Measurements from ENCODE around the gene ARGLU1.

Gene ARGLU1

GRCh38 chr13:106524108-106524507, 43.8 kb downstream of the ARGLU1 start:
- DNase-seq (ENCODE audit: low spot score), result no peak

DNA sequence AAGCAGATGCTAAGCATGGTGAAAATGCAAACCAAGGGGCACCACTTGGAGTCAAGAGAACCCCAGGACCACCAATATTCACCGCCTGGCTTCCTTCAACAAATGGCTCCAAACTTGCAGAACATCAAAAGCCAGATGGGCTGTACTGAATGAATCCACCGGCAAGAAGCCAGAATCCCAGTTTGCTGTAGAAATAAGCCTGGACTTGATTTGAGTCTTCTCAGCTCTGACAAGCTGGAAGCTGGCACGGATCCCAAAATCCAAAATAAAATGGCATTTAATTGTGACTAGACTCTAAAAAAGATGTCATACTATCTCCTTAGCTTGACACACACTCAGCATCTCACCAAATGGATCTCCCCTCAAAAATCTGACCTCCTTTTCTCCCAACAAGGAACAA, 44.4 kb downstream of the ARGLU1 start:
- DNase-seq (ENCODE audit: low spot score), result no peak

DNA sequence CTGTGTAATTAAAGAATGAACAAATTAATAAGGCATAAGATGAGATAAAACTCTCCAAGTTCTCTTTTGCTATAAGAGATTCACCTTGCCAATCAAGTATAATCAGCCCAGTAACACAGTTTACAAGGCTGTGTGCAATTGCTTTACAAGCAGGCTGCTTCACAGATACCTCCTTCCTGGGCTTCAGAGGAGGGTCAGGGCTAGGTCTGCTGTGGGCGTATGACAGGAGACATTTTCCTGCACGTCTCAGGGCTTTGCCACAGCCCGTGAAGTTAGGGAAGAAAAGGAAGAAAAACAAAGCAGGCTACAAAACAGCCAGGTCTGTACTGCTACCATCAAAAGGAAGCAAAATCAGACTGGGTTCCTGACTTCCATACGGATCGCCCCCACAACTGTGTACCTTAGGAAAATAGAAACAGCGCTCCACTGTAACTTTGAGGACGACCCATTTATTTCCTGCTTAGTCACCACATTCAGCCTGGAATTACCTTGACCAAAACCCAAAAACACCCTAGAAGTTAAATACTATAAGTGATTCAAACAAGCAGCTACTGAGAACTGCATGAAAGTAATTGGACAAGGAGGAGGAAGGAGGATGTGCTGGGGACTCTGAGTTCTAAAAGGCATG, 44.9 kb downstream of the ARGLU1 start:
- DNase-seq (ENCODE audit: low spot score), result no peak

DNA sequence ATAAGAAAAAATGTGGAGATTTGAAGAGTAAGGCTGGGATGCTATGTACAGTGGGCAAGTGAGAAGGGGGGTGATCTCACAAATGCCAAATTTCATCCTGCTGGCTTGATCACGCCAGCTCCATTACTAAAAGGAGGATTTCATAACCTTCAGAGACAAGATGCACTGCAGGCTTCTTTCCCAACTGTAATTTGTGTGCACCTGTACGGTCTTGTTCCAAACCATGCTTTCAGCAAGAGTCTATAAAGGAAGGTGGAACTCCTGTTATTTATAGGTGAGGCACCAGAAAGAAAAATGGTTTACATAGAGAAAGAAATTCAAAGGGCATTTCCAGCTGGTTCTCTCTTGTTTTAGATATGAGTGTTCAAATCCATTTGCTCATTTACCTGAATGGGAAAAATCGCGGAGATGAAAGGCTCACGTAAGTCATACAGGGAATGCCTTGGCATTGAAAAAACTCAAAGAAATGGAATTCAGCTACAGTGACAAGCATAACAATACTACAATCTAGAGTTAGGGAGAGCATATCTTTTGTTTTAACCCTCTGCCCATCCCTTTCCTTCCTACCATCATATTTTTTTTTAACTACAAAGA, 45.7 kb downstream of the ARGLU1 start:
- no peak for DNase-seq (ENCODE audit: low spot score)

- DNase-seq (ENCODE audit: low spot score), result no peak
Observed at GRCh38 chr13:106521095-106521799, 46.7 kb downstream of the ARGLU1 start.

- DNase-seq (ENCODE audit: low spot score), result no peak
Observed at GRCh38 chr13:106520251-106521054, 47.5 kb downstream of the ARGLU1 start.

- DNase-seq (ENCODE audit: low spot score), result no peak
Observed at GRCh38 chr13:106518512-106518911, 49.4 kb downstream of the ARGLU1 start.

DNA sequence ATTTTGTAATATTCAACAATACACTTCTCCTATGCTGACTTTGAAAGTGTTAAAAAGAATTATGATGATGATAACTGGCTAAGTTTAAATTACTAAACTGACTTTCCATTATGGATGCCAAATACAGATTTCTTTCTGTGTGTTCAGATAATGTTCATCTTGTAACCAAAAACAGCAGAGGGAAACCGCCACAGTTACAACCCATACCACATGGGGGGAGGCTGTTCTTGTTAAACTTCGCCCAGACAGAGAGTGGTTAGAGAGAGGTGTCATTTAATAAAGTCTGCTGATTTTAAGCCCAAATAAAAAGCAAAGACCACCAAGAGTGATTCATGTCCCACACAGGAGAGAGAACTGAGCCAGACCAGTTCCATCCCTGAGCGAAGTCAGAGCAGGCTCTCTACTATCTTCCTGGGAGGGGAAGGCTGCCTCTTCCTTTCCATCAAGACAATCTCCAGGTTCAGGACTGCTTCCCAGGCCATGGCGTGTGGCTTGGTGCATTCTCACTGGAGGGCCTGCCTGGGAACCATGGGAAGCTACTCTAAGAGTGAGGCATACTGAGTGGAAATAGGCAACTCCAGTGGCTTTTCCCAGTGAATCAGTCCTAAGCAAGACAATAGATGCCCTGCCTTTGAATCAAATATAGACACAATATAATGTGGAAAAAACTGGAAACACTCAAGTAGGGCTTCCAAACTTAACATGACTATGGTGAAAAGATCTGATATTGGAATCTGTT, 50.7 kb downstream of the ARGLU1 start:
- DNase-seq (ENCODE audit: low spot score), result no peak

- DNase-seq (ENCODE audit: low spot score), result no peak
Observed at GRCh38 chr13:106515635-106516254, 52.2 kb downstream of the ARGLU1 start.

DNA sequence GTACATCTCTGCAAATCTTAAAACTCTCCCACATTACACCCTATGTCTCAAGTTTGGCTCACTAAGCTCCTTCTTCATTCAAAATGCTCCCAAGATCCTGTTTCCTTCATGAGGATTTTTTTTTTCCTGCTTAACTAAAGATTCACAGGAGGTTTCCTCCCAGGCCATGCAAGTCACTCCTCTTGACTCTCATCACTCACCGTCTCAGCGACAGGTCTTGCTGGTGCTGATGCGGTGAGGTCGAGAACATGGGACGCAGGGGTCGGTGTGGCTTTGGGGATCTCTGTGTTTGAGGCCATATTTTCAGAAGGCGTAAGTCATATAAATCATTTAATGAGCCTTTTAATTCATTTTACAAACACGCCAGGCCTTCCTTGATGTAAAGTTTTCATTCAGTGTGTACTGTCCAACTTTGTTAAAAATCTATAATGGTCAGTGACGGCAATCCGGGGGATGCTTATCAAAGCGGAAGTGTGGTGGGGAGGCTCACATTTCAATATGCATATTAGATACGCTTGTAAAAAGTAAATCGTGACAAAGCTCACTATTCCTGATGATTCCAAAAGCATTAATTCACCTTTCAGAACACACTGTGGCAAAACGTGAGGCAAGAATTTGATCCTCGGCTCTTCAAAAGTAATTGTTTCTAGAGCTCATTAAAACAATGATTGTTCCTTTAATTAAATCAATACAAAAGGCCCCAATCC, 52.9 kb downstream of the ARGLU1 start:
- DNase-seq (ENCODE audit: low spot score), result no peak

GRCh38 chr13:106513025-106513983, 54.6 kb downstream of the ARGLU1 start:
- DNase-seq (ENCODE audit: low spot score), result no peak

- DNase-seq (ENCODE audit: low spot score), result no peak
Observed at GRCh38 chr13:106507560-106508274, 60.2 kb downstream of the ARGLU1 start.

DNA sequence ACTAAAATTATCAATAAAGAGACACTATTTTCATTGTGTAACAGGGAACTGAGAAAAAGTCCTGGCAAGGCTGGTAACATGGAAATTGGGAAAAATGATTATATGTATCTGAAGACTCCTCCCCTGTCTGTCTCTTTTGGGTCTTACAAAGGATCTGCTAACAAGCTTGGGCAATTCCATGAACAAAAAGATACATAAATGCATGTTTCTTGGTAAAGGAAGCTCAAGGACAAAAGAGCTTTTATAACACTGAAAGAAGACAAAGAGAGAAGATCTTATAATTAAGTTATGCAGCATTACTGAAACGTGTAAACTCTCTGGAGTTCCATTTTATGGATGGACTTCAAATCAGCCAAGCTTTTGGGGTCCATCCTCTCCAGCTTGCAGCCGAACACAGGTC, 61.7 kb downstream of the ARGLU1 start:
- no peak for DNase-seq (ENCODE audit: low spot score)

GRCh38 chr13:106505732-106506131, 62.2 kb downstream of the ARGLU1 start:
- no peak for DNase-seq (ENCODE audit: low spot score)

GRCh38 chr13:106505295-106505694, 62.6 kb downstream of the ARGLU1 start:
- DNase-seq (ENCODE audit: low spot score), result no peak

- DNase-seq (ENCODE audit: low spot score), result no peak
Observed at GRCh38 chr13:106503730-106504453, 64.0 kb downstream of the ARGLU1 start.

- no peak for DNase-seq (ENCODE audit: low spot score)
Observed at GRCh38 chr13:106503272-106503671, 64.7 kb downstream of the ARGLU1 start.

DNA sequence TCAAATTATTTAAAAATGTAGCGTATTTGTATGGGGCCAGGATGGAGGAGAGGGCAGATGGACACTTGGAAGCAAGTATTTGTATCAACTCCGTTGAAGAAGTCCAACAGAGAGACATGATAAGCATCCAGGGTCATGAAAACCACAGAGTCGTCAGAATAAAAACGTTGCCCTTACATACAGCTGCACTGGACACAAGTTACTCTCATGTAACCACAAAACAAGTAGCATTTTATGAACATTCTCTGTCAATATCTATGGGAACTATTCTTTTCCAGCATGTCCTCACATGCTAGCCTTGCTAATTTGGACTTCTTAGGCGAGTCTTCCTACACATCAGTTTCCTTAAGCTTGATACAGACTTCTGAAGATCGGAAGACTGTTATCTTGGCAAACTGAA, 67.5 kb downstream of the ARGLU1 start:
- DNase-seq (ENCODE audit: low spot score), result no peak
